ENCODE measurements around the gene CITED4. TPM values are rescaled to one million over a fixed set of nuclear protein-coding genes. Genes with fewer than 3 reads are reported as not detected.

CITED4 gene
- total and polyA plus RNA-seq, 11 donors = 3.2 to 49.5 (median 29.2) TPM

- 69 to 93% (median 71%) methylated on average over 4 of the region's 4 CpGs for WGBS, 4 donors
These were observed 20.0 kb downstream of the CITED4 start for GRCh38 chr1:40842207-40842606.

GRCh38 chr1:40841602-40842001, 20.6 kb downstream of the CITED4 start:
- intact Hi-C loops (cut with DNase I) = loop anchor here in 1 of 10 donors (10.0 kb wide), 1 partner anchor 157 kb away; no protein-coding TSS in a partner anchor
- DNase-seq (no peak), ATAC-seq (no peak)
- no peak for TF ChIP-seq POLR2A (IDR thresholded peaks at IDR 0.05)
- no peak for TF ChIP-seq CTCF (IDR thresholded peaks at IDR 0.05)
- no peak overlapping the region for H3K4me3 ChIP-seq
- no peak overlapping the region for H3K27ac ChIP-seq
- no peaks in the 10 kb centered on the region for H3K4me1 ChIP-seq
- no peaks in the 10 kb centered on the region for H3K36me3 ChIP-seq
- 88 to 92% (median 89%) methylated on average over 7 of the region's 7 CpGs for WGBS, 4 donors
- peaks cover 0 to 9% (median 0%) of the 10 kb centered on the region in 12 donors for H3K9me3 ChIP-seq
- H3K27me3 ChIP-seq = no peaks in the 10 kb centered on the region

More at GRCh38 chr1:40842207-40842606, 20.0 kb downstream of the CITED4 start:
- no peak overlapping the region for H3K4me3 ChIP-seq
- H3K27ac ChIP-seq = no peak overlapping the region
- no peaks in the 10 kb centered on the region for H3K4me1 ChIP-seq
- no peaks in the 10 kb centered on the region for H3K36me3 ChIP-seq
- intact Hi-C loops (cut with DNase I) = loop anchor here in 1 of 10 donors (10.0 kb wide), 1 partner anchor 157 kb away; no protein-coding TSS in a partner anchor
- H3K27me3 ChIP-seq = no peaks in the 10 kb centered on the region
- H3K9me3 ChIP-seq = peaks cover 0 to 9% (median 0%) of the 10 kb centered on the region in 12 donors
- ATAC-seq (no peak), DNase-seq (no peak)
- TF ChIP-seq POLR2A (IDR thresholded peaks at IDR 0.05) (no peak), CTCF (IDR thresholded peaks at IDR 0.05) (no peak)

DNA sequence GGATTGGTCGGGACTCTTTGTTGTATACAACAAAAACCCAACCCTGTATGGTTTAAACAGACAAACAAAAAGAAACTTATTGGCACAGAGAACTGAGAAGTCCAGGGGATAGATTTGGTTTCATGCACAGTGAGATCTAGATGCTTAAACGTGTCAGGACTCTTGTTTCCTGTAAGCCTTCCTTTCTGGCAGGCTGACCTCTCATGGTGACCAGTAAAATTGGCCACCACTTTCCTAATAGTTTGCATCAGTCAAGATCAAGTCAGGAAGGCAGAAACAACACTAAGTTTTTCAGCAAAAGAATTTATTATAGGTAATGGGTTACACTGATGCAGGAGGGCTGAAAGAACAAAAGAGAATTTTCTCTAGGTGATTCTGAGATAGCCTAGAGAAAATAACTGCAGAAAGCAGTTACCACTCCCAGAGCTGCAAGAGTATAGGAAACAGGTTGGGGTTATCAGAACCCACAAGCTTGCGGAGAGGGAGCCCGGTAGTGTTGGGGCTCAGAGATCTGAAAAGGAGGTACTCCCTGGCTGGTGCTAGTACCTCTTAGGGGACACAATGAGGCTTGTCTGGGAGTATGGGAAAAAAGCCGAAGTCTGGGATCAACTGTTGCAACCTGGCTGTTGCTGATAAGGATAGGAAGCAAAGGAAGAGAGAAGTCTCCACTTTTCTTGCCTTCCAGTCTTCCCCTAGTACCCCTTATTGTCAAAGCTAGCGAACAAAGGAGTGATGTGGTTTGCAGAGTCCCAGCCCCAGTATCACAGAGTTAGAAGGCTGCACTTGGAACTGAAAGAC, 21.4 kb downstream of the CITED4 start:
- 59 to 69% (median 63%) methylated on average over 6 of the region's 6 CpGs for WGBS, 4 donors
- H3K36me3 ChIP-seq = no peaks in the 10 kb centered on the region

More for the DNA sequence above, 21.4 kb downstream of the CITED4 start:
- ATAC-seq (no peak), DNase-seq (no peak)
- H3K4me1 ChIP-seq = no peaks in the 10 kb centered on the region
- no peak for TF ChIP-seq POLR2A (IDR thresholded peaks at IDR 0.05)
- TF ChIP-seq CTCF (IDR thresholded peaks at IDR 0.05) = peak in 1 of 12 donors; percentile 8
- no peaks in the 10 kb centered on the region for H3K27me3 ChIP-seq
- H3K9me3 ChIP-seq = peaks cover 0 to 9% (median 0%) of the 10 kb centered on the region in 12 donors
- no peak overlapping the region for H3K27ac ChIP-seq
- intact Hi-C loops (cut with DNase I) = loop anchor here in 1 of 10 donors (10.0 kb wide), 1 partner anchor 156 kb away; no protein-coding TSS in a partner anchor
- no peak overlapping the region for H3K4me3 ChIP-seq
